Measurements from ENCODE around the gene GLP2R.
"Not testable (repeated sequence)": the region's sequence is repeated elsewhere in the genome, so short reads cannot be mapped to it uniquely, and the experiment has no call there.

The GLP2R gene

DNA sequence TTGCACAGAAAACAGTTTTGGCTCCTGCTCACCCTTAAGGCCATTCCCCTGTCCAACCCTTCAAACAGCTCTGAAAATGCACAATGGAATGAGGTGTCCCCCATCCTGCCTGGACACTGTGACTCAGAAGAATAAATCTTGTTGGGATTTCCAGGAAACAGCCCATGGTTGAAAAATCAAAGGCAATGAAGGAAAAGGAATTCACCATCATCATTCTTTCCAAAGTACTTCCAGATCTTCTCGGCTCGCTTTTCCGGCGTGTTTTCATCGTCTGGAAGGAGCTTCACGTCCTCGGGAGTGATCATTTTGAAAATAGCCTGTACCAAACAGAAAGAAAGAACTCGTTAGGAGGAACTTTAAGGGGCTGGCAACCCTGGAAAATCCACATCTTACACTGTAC is 75.1 kb downstream of the GLP2R start:
- no peak for DNase-seq

DNA sequence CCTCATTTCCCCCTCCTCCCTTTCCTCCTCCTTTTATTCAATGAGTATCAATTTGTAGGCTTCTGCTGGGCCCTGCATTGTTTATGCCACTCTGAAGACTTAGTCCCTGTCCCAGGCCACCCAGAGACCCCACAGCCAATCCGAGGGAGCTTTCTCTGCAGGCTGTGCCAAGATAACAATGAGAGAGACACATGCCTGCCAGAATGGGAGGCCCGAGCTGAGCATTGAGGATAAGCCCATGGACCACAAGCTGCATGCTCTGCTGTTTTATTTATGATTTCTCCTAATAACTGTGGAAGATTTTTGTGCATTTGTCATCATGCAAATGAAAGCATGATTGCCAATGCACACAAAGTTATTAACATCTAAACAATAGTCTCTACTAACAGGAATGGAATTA is 76.4 kb downstream of the GLP2R start:
- DNase-seq, result no peak

DNA sequence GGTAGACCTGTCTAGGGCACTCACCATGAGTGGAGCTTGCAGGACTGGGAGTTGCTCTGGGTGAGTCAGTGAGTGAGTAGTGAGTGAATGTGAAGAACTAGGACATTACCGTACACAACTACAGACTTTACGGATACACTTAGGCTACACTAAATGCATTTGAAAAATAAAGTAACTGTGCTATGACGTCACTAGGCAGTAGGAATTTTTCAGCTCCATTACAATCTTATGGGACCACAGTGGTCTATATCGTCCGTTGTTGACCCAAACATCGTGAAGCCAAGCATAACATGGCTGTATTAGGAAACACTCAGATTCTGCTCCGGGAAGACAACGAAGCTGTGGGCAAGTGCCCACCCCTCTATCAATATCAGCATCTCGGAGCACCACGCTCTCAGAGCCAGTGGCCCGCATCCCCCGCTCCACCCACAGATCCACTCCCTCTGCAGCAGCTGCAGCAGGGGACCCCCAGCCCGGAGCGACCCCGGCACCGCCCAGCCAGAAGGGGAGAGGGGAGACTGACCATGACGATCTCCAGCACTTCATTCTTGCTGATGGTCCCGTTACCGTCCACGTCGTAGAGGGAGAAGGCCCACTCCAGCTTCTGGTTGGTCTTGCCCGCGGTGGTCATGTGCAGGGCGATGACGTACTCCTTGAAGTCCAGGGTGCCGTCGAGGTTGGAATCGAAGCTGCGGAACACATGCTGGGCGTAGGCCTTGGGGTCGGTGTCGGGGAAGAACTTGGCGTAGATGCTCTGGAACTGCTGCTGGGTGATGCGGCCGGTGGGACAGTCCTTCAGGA is 78.8 kb downstream of the GLP2R start:
- no peak for DNase-seq

DNA sequence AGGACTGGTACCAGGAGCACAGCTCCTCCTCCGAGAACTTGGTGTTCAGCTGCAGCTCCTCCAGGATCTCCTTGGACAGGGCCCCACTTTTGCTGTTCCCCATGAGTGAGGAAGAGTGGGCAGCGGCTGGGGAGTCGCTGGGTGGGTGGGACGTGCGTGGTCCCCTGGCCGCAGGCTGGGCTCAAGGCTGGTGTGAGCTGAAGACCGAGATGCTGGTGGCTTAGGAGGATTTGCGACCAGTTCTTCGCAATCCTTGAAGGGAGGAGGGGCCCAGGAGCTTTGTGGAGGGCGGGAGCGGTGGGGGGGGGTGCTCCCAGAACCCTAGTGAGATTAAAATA is 79.3 kb downstream of the GLP2R start, which contains the start of gene RCVRN:
TSS of gene RCVRN (minus strand) at position 194 of the 338 bp plus-strand sequence. CDS start at position 103, 91 bp downstream.
- DNase-seq, result no peak

DNA sequence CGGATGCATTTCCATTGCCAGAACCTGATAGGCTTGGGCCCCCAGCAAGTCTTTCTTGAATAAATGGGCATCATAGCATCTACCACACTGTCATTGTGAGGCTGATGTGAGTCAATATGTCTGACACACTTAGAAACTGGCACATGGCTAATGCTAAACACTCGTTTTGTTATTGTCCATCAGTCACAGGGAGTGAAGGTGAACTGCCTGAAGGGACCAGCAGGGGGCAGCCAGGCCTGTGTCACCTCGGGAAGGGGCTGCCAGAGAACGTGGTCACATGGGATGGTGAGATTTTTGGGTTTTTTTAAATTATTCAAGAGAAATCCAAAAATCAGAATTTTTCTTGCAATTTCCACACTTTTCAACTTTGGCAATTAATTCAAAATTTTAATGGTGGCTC is 80.2 kb downstream of the GLP2R start:
- no peak for DNase-seq

DNA sequence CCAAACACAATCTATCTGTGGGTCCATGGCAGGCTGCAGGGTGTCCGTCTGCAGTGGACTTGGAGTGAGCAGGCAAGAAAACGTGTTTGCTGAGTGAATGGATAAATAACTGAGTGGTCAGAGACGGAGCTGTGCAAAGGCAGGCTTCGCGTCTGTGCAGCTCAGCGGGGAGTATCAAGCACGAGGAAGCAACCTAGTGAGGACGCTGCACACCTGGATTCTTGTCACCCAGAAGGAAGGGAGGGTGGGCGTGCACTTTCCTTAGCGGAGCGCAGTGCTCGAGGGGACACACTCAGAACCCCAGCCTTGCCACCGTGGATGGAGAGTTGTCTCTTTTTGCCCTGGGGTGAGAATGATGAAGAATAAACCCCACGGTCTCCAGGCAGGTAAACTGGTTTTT is 80.9 kb downstream of the GLP2R start:
- DNase-seq, result no peak

DNA sequence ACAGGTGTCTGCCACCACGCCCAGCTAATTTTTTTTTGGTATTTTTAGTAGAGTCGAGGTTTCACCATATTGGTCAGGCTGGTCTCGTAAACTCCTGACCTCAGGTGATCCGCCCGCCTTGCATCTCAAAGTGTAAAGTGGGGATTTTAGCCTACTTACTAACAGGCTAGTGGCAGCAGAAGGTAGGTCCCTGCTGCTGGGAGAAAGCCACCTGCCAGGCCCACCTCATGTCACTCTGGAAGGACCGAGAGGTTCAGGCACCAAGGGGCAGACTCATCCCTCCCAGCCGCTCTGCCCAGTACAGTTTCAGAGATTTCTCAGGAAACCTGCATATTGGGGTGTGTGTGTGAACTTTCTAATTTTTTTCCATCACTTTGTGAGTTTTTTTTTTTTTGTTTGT is 81.4 kb downstream of the GLP2R start:
- DNase-seq, result no peak

DNA sequence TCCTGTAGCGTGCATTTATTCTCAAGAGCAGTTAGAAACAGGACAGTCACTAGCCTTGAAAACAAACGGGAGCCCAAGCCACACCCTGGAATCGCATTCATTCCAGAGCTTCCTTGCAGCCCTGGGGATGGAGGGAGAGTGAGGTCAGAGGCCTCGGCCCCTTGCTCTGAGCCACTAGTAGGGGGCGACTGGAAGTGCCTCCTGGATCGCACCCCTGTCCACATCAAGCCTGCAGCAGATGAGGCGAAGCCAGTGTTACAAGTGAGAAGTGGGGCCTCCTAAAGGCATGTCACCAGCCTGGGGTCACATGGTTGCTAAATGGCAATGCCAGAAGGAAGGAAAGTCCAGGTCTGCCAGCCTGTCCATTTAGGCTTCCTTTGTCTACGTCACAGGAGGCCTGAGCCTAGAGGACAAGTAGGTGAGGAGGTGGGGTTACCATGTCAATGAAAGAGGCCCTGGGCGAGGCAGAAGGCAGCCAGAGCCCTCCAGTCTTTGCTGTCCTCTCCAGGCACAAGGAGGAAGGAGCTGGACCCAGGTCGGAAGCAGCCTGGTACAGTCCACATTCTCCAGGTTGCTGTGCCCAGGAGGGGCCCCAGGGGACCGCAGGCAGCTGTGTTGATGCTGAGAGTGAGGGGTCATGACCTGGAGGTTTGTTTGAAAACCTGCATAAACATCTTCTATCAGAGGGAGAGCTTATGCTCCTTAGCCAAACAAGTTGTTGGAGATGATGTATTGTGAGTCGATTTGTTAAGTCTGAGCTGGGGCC is 82.3 kb downstream of the GLP2R start:
- DNase-seq, result no peak

DNA sequence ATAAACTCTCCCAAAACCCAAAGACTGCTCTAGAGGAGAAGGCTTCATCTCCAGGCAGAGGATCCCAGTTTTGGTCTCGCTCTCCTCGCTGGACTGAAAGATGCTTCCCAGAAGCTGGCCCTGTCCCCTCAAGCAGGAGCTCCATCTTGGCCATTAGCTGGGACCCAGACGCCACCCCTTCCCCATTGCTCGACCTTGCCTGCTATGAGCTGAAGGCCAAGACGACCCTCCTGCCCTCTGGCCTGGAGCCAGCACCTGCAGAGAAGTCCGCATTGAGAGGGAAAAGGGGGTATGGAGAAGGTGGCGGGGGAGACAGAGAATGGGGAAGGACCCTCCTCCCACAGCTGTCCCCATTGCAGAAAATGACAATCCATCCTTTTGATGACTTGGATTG is 82.9 kb downstream of the GLP2R start:
- DNase-seq, result no peak

DNA sequence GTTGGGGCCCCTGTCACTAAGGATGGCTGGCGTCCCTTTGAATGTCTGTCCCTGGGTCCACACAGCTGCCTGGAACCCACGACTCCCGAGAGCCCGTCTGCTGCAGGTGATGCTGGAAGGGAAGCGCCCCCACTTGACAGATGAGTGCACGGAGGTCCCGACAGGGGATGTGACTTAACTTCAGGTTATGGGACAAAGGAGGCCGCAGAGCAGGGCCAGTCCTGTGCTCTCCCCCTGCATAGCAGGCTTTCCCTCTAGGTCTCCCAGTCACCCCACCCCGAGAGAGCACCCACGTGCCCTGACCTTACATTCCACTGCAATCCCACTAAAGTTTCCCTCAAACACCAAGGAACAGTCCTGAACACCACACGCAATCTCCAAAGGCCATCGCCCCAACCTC is 85.4 kb downstream of the GLP2R start:
- DNase-seq, result no peak

DNA sequence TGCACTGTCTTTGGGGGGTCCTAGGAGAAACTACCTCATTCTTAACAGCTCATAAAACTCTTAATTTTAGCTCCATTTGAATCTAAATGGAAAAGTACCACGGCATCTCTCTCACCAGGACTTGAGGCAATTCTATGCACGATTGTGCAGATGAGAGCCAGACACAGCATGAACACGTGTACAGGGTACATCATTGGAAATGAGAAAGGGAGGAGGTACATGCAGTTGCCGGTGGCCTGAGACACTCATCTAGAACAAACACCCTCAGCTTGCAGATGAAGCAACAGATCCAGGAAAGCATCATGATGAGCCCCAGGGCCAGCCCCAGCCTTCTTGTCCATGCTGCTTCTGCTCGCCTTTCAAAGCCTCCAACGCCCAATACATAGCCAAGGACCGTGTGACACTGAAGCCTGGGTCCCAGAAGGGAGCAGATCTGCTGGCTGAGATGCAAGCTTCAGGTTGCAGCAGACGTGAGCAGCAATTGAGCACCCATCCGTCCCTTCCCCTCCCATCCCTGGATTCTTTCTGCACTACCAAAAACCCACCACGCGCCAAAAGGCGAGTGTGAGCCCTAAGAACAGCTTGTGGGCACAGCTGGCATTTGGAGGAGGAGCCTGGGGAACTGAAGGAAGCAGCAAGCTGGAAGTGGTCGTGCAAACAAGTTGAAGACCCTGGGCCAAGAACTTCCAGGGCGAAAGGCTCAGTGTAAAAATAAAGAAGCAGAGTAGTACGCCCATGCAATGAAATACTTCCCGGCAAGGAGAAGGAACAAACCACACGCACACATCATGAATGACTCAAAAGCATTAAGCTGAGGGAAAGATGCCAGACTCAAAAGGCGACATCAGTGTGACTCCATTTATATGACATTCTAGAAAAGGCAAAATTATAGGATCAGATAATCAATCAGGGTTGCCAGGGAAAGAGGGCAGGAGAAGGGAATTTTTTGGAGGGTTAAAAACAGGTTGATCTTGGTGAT is 86.7 kb downstream of the GLP2R start:
- no peak for DNase-seq

DNA sequence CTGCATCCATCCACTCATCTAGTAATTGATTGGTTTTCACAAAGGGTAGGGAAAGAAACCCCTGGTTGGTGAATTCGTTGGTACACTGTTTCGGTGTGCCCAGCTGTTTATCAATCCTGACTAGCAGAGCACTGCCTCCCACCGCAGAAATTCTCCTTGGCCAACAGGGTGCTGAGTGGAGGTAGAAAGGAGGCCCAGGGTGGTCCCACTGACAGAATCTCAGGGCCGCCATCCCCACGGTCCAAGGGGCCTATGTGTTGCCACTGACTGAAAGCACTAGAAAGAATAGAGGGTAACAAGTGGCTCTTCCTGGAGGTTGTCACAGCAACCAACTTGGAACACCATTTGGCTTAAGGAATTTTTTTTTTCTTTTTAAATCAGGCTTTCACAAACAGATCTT is 87.8 kb downstream of the GLP2R start:
- no peak for DNase-seq

DNA sequence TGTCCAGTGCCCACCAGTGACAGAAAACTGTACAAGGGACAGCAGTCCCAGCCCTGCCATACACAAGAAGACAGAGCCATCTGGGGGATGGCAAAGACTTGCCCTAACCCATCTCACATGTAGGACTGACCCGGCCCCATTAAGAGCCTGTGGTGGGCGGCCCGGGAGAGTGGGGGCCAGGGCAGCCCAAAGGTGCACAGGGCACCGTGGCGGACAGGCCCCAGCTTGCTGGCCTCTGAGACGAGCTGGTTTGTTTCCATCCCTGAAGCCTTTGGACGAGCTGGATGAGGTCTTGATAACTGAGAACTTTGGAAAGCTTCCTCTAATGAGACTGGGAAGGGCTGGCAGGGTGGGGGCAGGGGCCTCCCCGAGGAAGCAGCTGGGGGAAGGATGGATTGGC is 90.4 kb downstream of the GLP2R start:
- no peak for DNase-seq

DNA sequence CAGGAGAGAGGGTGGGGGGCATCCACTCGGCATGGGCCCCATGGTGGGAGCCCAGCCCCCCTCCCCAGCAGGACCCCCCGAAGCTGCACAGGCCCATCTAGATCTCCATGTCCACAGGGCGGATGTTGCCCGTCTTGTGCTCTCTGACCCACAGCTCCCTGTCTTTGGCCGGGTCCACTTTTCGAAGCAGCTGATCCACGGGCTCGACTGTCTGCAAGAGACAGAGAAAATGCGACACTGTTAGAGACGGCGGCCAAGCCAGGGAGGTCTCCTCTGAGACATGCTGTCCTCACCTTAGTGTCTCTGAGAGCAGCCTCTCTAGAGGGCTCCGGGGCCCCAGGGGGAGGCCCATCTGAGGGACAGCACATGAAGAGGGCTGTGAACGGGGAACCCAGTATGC is 91.4 kb downstream of the GLP2R start:
- DNase-seq, result no peak

DNA sequence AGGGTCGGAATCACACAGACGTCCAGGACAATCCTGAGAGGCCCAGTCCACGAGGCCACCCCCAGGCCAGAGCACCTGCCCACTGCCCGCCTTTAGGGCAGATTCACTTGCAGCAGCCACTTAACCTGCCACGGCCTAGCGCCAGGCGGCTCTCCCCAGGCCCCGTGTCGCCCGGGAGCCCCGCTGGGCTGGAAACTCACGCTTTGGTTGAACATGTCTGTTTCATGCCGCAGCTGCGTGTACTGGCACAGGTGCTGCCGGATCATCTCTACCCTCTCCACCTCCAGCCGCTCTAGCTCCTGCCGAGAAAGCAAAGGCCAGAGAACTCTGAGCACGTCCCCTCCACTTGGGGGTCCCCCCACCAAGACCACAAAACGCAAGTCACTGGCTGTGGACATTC is 92.1 kb downstream of the GLP2R start:
- DNase-seq, result no peak

DNA sequence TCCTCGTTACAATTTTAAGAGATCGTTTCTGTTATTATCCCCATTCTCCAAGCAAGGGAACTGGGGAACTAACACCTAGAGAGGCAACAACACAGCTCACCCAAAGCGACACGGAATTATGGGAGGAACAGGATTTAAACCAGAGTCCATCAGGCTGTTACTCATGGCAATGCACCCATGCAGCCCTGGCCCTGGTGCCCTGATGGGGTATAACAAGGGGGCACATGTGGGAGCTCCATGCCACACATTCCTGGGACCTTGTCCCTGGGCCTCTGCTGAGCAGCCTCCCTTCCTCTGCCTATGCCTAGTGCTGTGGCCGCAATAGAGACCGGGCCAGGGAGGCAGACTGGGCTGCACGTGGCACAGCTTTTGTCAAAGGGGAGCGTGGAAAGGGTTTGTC is 92.6 kb downstream of the GLP2R start:
- DNase-seq, result no peak

DNA sequence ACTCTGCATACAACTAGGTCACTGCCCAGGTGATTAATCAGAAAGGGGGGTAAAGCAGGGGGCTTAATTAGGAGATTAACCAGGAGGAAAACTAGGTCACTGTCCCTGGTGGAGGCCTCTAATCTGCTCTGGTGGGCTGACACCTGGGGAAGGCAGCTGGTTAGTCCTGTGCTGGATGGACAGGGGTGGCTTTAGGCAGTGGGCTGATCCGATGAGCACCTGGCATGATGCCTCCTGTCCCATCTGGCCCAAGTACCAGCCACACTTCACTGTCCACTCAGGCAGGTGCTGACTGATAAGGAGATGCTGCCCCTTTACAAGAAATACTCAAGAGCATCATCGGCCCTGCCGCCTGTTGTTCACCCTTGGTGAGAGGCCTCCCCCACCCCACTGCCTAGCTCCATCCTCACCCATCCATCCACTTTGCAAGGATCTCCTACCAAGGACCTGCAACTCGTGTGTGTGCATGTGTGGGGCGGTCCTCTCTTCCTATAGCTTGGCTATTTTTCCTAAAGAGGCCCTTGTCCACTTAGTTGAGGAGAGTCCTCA is 93.2 kb downstream of the GLP2R start:
- no peak for DNase-seq

DNA sequence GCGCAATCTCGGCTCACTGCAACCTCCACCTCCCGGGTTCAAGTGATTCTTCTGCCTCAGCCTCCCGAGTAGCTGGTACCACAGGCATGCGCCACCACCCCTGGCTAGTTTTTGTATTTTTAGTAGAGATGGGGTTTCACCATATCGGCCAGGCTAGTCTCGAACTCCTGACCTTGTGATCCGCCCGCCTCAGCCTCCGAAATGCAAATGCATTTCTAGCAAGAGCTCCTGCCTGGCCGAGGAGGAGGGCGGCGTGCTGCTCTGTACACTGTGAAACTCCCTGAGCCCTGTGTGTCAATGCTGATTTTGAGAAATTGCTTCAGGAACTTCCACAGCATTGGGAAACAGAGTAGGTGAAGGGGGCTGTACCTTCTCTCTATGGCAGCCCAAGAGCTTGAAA is 95.5 kb downstream of the GLP2R start:
- DNase-seq, result not testable (repeated sequence)

DNA sequence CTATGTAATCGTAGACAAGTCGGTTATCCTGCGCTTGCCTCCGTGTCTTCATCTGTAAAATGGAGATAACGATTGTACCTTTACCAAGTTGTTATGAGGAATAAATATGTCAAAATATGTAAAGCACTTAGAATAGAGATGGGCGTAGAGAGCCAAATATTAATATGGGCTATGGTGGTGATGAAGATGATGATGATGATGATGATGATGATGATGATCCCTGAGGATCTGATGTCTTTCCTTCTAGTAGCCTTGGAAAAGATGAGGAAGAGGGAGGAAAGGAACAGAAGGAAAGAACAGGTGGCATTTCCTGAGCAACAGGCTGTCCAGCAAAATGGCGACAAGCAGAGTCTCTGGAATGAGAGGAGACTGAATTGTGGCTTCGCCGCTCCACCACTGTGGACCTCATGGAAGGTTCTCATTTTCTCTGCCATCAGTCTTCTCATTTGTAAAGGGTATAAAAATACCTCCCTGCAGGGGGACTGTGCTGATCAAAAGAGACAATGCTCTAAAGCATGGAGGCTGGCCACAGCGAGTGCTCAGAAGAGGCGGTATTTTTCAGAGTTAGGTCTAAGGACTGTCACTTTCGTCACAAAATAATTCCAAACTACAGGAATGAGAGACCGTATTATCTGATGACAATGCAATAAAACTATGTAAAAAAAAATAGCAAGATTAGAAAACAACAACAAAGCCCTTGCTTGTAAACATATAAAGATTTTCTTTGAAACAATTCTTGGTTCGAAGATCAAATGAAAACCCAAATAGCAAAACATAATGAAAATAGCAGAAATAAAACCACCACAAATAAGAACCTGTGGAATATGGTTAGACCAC is 96.5 kb downstream of the GLP2R start:
- no peak for DNase-seq

DNA sequence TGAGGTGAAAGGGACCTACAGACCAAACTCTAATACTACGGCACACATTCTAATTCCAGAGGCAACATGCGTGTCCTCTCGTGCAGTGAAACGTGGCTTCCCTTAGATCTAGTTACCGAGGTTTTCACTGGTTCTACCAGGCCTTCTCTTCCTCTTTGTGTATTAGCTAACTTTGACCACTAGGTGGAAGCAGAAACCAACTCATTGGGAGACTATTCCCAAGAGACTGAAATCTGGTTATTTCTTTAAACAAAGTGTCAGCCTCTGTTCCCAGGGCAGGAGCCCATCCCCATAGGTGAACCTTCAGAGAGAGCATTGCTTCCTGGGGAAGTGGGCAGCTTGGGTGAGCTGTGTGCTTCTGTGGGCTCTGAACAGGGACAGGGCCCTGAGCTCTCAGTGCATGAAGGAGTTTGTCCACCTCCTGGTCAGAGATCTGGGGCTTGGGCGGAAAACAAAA is 99.0 kb downstream of the GLP2R start:
- no peak for DNase-seq

DNA sequence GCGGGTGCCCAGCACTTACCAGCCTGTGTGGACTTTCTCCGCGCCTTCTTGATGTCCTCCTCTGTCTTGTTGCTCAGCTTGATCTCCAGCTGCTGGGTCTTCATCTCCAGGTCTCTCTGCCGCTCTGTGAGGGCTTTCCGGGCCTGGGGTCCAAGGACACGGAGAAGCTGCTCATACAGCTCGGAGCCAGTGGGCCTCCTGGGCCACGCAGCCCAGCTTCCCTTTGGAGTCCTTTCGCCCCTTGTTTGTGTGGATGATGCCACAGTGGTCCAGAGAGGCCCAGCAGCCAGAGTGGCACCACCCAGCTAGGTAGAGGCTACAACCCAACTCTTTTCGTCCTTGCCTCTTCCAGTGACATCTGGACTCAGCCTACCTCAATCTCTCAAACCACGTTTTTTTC is 99.7 kb downstream of the GLP2R start:
- DNase-seq, result no peak
